Neural cell (in vitro differentiated cells): ENCODE results near the gene CD3G. TPM values are rescaled to one million over a fixed set of nuclear protein-coding genes. Genes with fewer than 3 reads are reported as not detected.

ENCODE experiments used
- H2AFZ ChIP-seq: fragments of 200-600, 300-800 bp; sonication (generic), shearing (Covaris generic); 2 replicates; pipeline ENCODE4 v1.6.0; 2014; ENCODE audit warnings: low read depth, mild to moderate bottlenecking, antibody characterized with exemption, low read length, moderate library complexity
- H3F3A ChIP-seq: fragments of 200-600 bp; shearing (Covaris generic); 2 replicates; pipeline ENCODE4 v1.6.1; 2016; ENCODE audit warnings: mild to moderate bottlenecking, moderate library complexity, mixed read lengths, antibody characterized with exemption, low read length; ENCODE audit not compliant: insufficient read depth, poor library complexity, severe bottlenecking
- H3K27ac ChIP-seq: fragments of 200-600, 300-800 bp; sonication (generic), shearing (Covaris generic); 2 replicates; pipeline ENCODE4 v1.5.1; 2014; ENCODE audit warnings: mild to moderate bottlenecking, low read length, moderate library complexity
- H3K27me3 ChIP-seq: fragments of 300-800, 200-600 bp; sonication (generic), shearing (Covaris generic); 2 replicates; pipeline ENCODE4 v1.6.0; 2014; ENCODE audit warnings: mild to moderate bottlenecking, low read depth, low read length, moderate library complexity; ENCODE audit not compliant: insufficient read depth
- H3K36me3 ChIP-seq: fragments of 300-800, 200-600 bp; sonication (generic), shearing (Covaris generic); 2 replicates; pipeline ENCODE4 v1.5.1; 2014; ENCODE audit warnings: mild to moderate bottlenecking, antibody characterized with exemption, low read length, moderate library complexity; ENCODE audit not compliant: insufficient read depth
- H3K4me2 ChIP-seq: fragments of 300-800, 200-600 bp; sonication (generic), shearing (Covaris generic); 2 replicates; pipeline ENCODE4 v1.6.0; 2014; ENCODE audit warnings: mild to moderate bottlenecking, low read length
- H3K4me3 ChIP-seq: fragments of 300-800, 200-600 bp; sonication (generic), shearing (Covaris generic); 2 replicates; pipeline ENCODE4 v1.5.1; 2014; ENCODE audit warnings: mild to moderate bottlenecking, low read length, moderate library complexity
- H3K79me2 ChIP-seq: fragments of 200-600 bp; shearing (Covaris generic); replicated peaks from 2 replicates; pipeline ENCODE4 v1.6.0; 2014; ENCODE audit warnings: mild to moderate bottlenecking, low read length, moderate library complexity; ENCODE audit not compliant: insufficient read depth
- H3K9ac ChIP-seq: fragments of 300-800, 200-600 bp; sonication (generic), shearing (Covaris generic); 2 replicates; pipeline ENCODE4 v1.6.1; 2016; ENCODE audit warnings: mild to moderate bottlenecking, low read length, mixed read lengths
- H3K9me2 ChIP-seq: fragments of 200-600 bp; shearing (Covaris generic); 2 replicates; pipeline ENCODE4 v1.6.1; 2016; ENCODE audit warnings: mild to moderate bottlenecking, low read length, mixed read lengths; ENCODE audit not compliant: insufficient read depth
- H3K9me3 ChIP-seq: fragments of 200-600, 300-800 bp; sonication (generic), shearing (Covaris generic); 2 replicates; pipeline ENCODE4 v1.6.1; 2016; ENCODE audit warnings: mild to moderate bottlenecking, mixed run types, low read length, moderate library complexity, mixed read lengths
- H4K20me1 ChIP-seq: fragments of 200-600 bp; shearing (Covaris generic); 2 replicates; pipeline ENCODE4 v1.6.1; 2016; ENCODE audit warnings: mild to moderate bottlenecking, mixed run types; ENCODE audit not compliant: insufficient read depth
- EP300 ChIP-seq: fragments of 450-650 bp; conservative IDR thresholded peaks from 2 replicates; pipeline ENCODE4 v1.6.1; 2014; ENCODE audit warnings: antibody characterized with exemption, mild to moderate bottlenecking, moderate library complexity; ENCODE audit not compliant: poor library complexity, severe bottlenecking
- EZH2 ChIP-seq: fragments of 200-600, 300-800 bp; shearing (Covaris generic), sonication (generic); IDR thresholded peaks from 2 replicates; pipeline ENCODE4 v1.6.1; 2014; ENCODE audit warnings: antibody characterized with exemption, low read length, borderline replicate concordance, mild to moderate bottlenecking; ENCODE audit not compliant: insufficient read depth, poor library complexity, severe bottlenecking
- MXI1 ChIP-seq: fragments of 450-650 bp; conservative IDR thresholded peaks from 2 replicates; pipeline ENCODE4 v1.6.1; 2014; ENCODE audit warnings: antibody characterized with exemption, mild to moderate bottlenecking; ENCODE audit not compliant: poor library complexity, severe bottlenecking
- POLR2AphosphoS5 ChIP-seq: IDR thresholded peaks from 2 replicates; pipeline ENCODE4 v1.6.1; 2012
- RAD21 ChIP-seq: fragments of 450-650 bp; conservative IDR thresholded peaks from 2 replicates; pipeline ENCODE4 v1.6.1; 2014; ENCODE audit warnings: antibody characterized with exemption, mild to moderate bottlenecking, moderate library complexity
- SMC3 ChIP-seq: fragments of 450-650 bp; conservative IDR thresholded peaks from 2 replicates; pipeline ENCODE4 v1.6.1; 2014; ENCODE audit warnings: antibody characterized with exemption, mild to moderate bottlenecking, moderate library complexity; ENCODE audit not compliant: poor library complexity
- TAF1 ChIP-seq: IDR thresholded peaks from 2 replicates; pipeline ENCODE4 v1.6.1; 2012; ENCODE audit warnings: low read depth
- polyA plus RNA-seq: library from polyadenylated mRNA; depleted of rRNA; stranded (reverse); fragments of >200 nt; gene quantifications from 2 replicates; pipeline ENCODE4 v1.2.3, GENCODE V29; 2014
- TF ChIP-seq, protein P1 (sequence below): IDR thresholded peaks from 2 replicates; pipeline ENCODE4 v1.6.1; 2012; ENCODE audit warnings: borderline replicate concordance
- TF ChIP-seq, protein P2 (sequence below): fragments of 450-650 bp; IDR thresholded peaks from 2 replicates; pipeline ENCODE4 v1.5.1; 2014; ENCODE audit warnings: antibody characterized with exemption, mild to moderate bottlenecking, moderate library complexity; ENCODE audit not compliant: poor library complexity, severe bottlenecking

Gene CD3G
- polyA plus RNA-seq, 1 donor from 2014 or later, result not detected

GRCh38 chr11:118383657-118384056, 39.5 kb downstream of the CD3G start:
- no peaks in the 10 kb centered on the region for H3F3A ChIP-seq
- no peaks in the 10 kb centered on the region for H3K36me3 ChIP-seq

GRCh38 chr11:118396097-118396501, 52.0 kb downstream of the CD3G start:
- Histone ChIP-seq H3K4me3 (no peak overlapping the region), H3K79me2 (no peaks in the 10 kb centered on the region), H4K20me1 (no peaks in the 10 kb centered on the region), H3K9me3 (no peaks in the 10 kb centered on the region), H3K27ac (no peak overlapping the region), H3K36me3 (no peaks in the 10 kb centered on the region), H2AFZ (no peak overlapping the region), H3K4me2 (no peak overlapping the region), H3K9me2 (no peaks in the 10 kb centered on the region), H3K27me3 (no peaks in the 10 kb centered on the region), H3F3A (no peaks in the 10 kb centered on the region), H3K9ac (no peak overlapping the region)
- TF ChIP-seq, protein P1, sequence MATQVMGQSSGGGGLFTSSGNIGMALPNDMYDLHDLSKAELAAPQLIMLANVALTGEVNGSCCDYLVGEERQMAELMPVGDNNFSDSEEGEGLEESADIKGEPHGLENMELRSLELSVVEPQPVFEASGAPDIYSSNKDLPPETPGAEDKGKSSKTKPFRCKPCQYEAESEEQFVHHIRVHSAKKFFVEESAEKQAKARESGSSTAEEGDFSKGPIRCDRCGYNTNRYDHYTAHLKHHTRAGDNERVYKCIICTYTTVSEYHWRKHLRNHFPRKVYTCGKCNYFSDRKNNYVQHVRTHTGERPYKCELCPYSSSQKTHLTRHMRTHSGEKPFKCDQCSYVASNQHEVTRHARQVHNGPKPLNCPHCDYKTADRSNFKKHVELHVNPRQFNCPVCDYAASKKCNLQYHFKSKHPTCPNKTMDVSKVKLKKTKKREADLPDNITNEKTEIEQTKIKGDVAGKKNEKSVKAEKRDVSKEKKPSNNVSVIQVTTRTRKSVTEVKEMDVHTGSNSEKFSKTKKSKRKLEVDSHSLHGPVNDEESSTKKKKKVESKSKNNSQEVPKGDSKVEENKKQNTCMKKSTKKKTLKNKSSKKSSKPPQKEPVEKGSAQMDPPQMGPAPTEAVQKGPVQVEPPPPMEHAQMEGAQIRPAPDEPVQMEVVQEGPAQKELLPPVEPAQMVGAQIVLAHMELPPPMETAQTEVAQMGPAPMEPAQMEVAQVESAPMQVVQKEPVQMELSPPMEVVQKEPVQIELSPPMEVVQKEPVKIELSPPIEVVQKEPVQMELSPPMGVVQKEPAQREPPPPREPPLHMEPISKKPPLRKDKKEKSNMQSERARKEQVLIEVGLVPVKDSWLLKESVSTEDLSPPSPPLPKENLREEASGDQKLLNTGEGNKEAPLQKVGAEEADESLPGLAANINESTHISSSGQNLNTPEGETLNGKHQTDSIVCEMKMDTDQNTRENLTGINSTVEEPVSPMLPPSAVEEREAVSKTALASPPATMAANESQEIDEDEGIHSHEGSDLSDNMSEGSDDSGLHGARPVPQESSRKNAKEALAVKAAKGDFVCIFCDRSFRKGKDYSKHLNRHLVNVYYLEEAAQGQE, result no peak
- TF ChIP-seq RAD21, result no peak
- TF ChIP-seq TAF1, result no peak
- TF ChIP-seq MXI1, result no peak
- TF ChIP-seq, protein P2, sequence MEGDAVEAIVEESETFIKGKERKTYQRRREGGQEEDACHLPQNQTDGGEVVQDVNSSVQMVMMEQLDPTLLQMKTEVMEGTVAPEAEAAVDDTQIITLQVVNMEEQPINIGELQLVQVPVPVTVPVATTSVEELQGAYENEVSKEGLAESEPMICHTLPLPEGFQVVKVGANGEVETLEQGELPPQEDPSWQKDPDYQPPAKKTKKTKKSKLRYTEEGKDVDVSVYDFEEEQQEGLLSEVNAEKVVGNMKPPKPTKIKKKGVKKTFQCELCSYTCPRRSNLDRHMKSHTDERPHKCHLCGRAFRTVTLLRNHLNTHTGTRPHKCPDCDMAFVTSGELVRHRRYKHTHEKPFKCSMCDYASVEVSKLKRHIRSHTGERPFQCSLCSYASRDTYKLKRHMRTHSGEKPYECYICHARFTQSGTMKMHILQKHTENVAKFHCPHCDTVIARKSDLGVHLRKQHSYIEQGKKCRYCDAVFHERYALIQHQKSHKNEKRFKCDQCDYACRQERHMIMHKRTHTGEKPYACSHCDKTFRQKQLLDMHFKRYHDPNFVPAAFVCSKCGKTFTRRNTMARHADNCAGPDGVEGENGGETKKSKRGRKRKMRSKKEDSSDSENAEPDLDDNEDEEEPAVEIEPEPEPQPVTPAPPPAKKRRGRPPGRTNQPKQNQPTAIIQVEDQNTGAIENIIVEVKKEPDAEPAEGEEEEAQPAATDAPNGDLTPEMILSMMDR, result no peak
- no peak for TF ChIP-seq EP300
- TF ChIP-seq EZH2, result no peak
- TF ChIP-seq POLR2AphosphoS5, result no peak
- no peak for TF ChIP-seq SMC3

More at GRCh38 chr11:118383657-118384056, 39.5 kb downstream of the CD3G start:
- Histone ChIP-seq H3K9me3 (no peaks in the 10 kb centered on the region), H3K9ac (no peak overlapping the region), H3K79me2 (no peaks in the 10 kb centered on the region), H3K27me3 (no peaks in the 10 kb centered on the region), H2AFZ (no peak overlapping the region), H3K27ac (no peak overlapping the region), H3K4me3 (no peak overlapping the region), H4K20me1 (no peaks in the 10 kb centered on the region), H3K9me2 (no peaks in the 10 kb centered on the region), H3K4me2 (no peak overlapping the region)
- TF ChIP-seq, protein P1, result no peak
- TF ChIP-seq, protein P2, result no peak
- TF ChIP-seq EZH2 (no peak), POLR2AphosphoS5 (no peak), RAD21 (no peak), SMC3 (no peak), MXI1 (no peak), EP300 (no peak), TAF1 (no peak)
